H1 (cell line): ENCODE measurements around the gene ZNF366.

Experiments used
- CTCF ChIP-seq, 3 experiments: IDR thresholded peaks; 1 replicate in 2 of 3; 2 replicates in 1 of 3; pipeline versions ENCODE4 v1.5.1 to v1.6.1; 2011; ENCODE audit warnings: low read length in 3 of 3, mild to moderate bottlenecking in 3 of 3, inconsistent platforms in 2 of 3, low read depth in 1 of 3, moderate library complexity in 1 of 3; ENCODE audit not compliant: insufficient read depth in 1 of 3; ENCODE audit errors: control extremely low read depth in 1 of 3
- EP300 ChIP-seq, 2 experiments: IDR thresholded peaks; 1 replicate in 1 of 2; 2 replicates in 1 of 2; pipeline ENCODE4 v1.6.1; 2011 to 2012; ENCODE audit warnings: low read depth in 2 of 2, low read length in 2 of 2, mild to moderate bottlenecking in 2 of 2, borderline replicate concordance in 1 of 2, inconsistent platforms in 1 of 2, moderate library complexity in 1 of 2
- EZH2 ChIP-seq: fragments of 200-600 bp; sonication (generic); IDR thresholded peaks from 2 replicates; pipeline ENCODE4 v1.7.1; 2012; ENCODE audit warnings: low read depth, mild to moderate bottlenecking, moderate library complexity, low read length, inconsistent platforms; ENCODE audit not compliant: severe bottlenecking
- HDAC2 ChIP-seq, 2 experiments: fragments of 300-600 bp in 1 of 2; sonication (generic) in 1 of 2; IDR thresholded peaks; 2 replicates each; pipeline ENCODE4 v1.6.1; 2011 to 2012; ENCODE audit warnings: low read depth in 2 of 2, low read length in 2 of 2, mild to moderate bottlenecking in 2 of 2, moderate library complexity in 2 of 2, borderline replicate concordance in 1 of 2, inconsistent platforms in 1 of 2
- JUN ChIP-seq: IDR thresholded peaks from 2 replicates; pipeline ENCODE4 v1.6.1; 2011; ENCODE audit warnings: low read depth, mild to moderate bottlenecking, improper control_type of control experiment, low read length
- SP1 ChIP-seq: IDR thresholded peaks from 2 replicates; pipeline ENCODE4 v1.6.1; 2011; ENCODE audit warnings: low read depth, low read length

- TF ChIP-seq SP1 (no peak), CTCF (IDR thresholded peaks at IDR 0.05; ENCODE audit: control extremely low read depth in 1 of 3, insufficient read depth in 1 of 3, low read depth in 1 of 3, low read length in 3 of 3) (no peak), JUN (no peak), HDAC2 (IDR thresholded peaks at IDR 0.05; ENCODE audit: borderline replicate concordance in 1 of 2, low read depth in 2 of 2, low read length in 2 of 2) (no peak), EZH2 (no peak), EP300 (IDR thresholded peaks at IDR 0.05; ENCODE audit: borderline replicate concordance in 1 of 2, low read depth in 2 of 2, low read length in 2 of 2) (no peak)
These were observed 43.1 kb downstream of the ZNF366 start for GRCh38 chr5:72464071-72464470.
